ENCODE measurements around the gene SLC22A8.
"Not testable (repeated sequence)": the region's sequence is repeated elsewhere in the genome, so short reads cannot be mapped to it uniquely, and the experiment has no call there.

The SLC22A8 gene, protein sequence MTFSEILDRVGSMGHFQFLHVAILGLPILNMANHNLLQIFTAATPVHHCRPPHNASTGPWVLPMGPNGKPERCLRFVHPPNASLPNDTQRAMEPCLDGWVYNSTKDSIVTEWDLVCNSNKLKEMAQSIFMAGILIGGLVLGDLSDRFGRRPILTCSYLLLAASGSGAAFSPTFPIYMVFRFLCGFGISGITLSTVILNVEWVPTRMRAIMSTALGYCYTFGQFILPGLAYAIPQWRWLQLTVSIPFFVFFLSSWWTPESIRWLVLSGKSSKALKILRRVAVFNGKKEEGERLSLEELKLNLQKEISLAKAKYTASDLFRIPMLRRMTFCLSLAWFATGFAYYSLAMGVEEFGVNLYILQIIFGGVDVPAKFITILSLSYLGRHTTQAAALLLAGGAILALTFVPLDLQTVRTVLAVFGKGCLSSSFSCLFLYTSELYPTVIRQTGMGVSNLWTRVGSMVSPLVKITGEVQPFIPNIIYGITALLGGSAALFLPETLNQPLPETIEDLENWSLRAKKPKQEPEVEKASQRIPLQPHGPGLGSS

DNA sequence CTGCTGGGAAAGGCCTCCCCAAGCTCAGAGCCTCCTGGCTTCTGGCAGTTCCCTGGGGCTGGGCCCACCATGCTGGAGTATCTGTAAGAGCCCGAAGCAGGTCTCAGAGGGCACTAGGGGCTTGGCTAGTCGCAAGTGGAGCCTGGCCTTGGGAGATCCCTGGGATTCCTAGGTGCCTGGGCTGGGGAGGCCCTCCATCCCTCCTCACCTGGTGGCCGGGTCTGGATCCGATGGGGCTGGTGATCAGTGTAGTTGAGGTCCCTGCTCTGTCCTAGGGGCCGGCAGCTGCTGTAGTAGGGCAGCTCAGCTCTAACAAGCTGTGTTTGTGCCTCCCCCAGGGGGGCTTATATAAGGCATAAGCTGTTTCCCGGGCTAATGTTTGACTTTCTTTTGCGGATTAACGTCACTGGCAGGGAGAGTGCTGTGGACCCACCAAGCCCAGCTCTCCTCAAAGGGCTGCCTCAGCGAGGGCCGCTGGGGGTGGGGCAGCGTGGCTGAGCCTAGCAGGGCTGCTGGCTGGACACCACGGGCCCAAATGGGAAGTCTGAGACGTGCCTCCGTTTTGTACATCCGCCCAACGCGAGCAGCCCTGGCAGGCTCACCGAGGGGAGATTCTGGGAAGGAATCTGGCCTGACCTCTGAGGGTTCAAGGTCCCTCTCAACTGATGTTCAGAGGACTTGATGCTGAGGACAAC lies at the start of gene SLC22A8:
SLC22A8 (minus strand) TSS at position 321 of the 695 bp plus-strand sequence. CDS start 883 bp downstream, outside the sequence.
- no peak for DNase-seq

DNA sequence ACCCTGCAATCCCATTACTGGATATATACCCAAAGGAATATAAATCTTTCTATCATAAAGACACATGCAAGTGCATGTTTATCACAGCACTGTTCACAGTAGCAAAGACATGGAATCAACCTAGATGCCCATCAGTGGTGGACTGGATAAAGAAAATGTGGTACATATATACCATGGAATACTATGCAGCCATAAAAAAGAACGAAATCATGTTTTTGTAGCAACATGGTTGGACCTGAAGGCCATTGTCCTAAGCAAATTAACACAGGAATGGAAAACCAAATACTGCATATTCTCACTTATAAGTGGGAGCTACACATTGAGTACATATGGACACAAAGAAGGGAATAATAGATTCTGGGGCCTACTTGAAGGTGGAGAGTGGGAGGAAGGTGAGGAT lies 30.6 kb upstream of the SLC22A8 start:
- DNase-seq = not testable (repeated sequence)

DNA sequence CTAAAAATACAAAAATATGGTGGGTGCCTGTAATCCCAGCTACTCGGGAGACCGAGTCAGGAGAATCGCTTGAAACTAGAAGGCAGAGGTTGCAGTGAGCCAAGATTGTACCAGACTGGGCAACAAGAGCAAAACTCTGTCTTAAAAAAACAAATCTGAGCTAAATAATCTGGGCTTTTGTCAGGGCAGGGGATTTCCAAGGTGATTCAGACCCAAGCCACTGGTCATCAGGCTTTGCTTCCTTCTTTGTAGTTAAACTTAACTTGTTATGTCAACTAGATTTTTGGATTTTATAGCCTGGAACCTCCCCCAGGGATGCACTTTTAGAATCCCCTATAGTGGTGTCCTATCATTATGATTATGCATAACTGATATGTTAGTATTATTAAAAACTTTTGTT lies 27.0 kb upstream of the SLC22A8 start:
- no peak for DNase-seq

DNA sequence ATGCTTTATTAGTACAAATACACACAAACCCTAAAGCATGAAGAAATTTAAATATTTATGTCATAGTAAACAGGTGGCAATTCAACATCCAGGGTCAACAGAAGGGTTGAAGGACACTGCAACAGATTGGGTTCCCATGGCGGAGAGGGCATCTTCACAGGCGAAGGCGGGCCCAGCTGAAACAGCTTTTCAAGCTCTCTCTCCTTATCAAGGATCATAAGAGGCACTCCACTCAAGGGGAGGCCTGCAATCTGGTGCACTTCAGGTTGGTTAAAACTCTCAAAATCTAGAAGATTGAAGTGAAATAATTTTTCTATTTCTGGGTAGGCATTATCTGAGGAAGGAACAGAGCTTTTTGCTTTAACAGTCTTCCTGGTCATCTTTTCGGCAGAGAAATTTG lies 16.8 kb upstream of the SLC22A8 start:
- DNase-seq = no peak

DNA sequence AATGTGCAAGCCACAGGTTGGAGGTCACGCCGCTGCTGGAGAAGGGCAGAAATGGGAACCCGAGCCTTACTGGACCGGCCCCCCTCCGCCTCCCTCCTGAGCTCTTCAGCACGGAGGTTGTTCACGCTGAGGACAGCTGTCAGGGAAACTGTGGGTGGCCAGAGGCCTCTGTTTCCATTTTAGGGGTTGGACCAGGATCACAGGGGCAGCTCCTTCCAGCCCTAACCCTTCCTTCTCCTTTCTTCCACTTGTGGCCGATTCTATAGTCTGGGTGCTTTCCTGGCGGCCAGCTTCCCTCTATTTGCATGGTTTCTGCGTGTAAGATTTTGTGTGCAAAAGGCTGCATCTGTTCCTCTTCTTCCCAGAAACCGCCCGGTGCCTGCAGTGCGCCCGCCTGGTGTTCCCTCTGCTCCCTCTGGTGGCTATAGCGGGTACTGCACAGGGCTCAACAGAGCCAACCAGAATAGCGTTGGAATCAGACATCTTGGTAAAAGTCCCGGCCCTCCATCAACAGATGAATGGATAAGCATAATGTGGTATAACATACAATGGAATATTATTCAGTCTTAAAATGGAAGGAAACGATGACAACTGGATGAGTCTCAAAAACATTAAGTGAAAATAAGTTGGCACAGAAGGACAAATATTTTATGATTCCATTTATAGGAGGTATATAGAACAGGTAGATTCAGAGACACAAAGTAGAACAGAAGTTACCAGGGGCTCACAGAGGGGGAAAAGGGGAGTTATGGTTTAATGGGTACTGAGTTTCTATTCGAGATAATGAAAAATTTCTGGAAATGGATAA lies 8.4 kb upstream of the SLC22A8 start:
- peak; percentile 99 for DNase-seq

DNA sequence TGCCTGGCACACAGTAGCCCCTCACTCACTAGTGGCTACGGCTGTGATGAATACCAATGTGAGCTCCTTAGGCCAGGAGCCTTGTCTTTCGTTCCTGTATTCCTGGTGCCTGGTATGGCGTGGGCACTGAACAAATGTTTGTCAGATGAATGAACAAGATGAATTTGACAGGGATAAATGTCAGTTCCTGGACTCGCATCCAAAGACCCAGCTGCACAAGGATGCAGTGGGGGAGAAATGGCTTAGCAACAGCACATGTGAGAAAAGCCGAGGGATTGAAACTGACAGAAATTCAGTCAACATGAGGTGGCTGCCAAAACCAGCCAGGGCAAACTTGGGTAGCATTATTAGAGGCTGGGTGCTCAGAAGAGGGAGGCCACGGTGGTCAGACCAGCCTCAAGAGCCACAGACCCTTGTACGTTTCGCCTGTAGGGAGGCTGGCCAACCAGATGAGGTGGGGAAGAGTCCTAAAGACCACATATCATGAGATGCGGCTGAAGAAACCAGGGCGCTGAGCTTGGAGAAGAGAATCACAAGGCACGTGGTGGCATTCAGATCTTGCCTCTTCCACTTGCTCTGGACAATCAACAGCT lies 7.7 kb upstream of the SLC22A8 start:
- DNase-seq = no peak

DNA sequence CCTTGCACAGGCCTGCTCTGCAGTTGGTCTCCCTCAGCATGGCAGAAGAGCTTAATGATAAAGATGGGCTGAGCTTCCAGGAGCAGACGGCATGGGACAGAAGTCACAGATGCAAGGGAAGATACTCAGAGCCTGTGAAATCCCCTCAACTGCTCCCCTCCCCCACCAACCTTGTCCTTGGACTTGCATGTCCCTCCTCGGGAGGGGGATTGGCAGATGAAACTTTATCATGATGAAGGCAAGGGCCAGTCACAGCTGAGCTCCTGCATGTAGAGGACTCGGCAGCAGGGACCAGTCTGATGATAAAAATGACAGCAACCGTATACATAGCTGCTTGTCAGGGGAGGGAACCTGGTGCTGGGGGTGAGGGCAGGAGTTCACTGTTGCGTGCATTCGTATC lies 6.8 kb upstream of the SLC22A8 start:
- DNase-seq = no peak

DNA sequence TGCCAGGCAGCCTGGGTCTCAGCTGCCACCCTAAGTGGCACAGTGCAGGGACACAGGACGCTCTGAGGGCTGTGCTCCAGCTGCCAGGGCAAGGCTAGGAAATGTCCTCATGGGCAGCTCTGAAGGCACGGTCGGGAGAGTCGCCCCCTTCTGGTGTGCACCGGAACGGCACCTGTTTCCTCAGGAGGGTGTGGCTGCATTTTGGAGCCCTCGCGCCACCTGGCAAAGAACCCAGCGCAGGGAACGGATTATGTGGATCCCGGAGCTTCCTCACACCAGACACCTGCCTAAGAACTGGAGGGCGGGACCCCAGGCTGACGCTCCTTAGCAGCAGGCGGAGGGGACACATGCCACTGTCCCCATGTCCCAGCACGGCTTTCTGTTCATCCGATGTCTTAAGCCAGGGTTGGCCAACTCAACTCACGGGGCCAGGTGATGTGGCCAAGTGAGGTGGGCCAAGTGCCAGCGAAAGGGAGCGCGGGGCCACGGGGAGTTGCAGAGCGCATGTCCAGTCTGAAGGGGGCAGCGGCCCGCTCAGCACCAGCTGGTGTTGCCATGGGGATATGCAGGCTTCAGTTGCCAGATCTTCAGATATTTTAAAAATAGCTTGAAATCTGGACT lies 5.1 kb upstream of the SLC22A8 start:
- DNase-seq = peak; percentile 81

DNA sequence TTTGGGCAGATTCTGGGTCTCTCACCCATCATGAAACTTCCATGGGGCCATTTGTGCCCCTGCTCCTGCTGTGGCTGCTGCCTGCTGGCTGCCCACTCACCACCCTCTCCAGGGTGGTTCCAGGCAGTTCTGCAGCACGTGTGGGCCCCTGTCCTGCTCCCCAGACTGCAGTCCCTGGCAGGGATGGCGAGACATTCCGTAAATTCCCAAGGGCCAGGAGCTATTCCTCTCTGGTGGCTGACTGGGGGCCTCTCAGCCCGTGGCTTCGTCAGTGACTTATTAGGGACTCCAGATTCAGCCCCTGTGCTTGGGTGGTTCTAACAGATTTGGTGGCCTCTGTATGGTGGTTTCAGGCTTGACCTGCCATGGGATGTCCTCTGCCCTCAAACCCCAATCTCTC lies 3.9 kb upstream of the SLC22A8 start:
- no peak for DNase-seq

DNA sequence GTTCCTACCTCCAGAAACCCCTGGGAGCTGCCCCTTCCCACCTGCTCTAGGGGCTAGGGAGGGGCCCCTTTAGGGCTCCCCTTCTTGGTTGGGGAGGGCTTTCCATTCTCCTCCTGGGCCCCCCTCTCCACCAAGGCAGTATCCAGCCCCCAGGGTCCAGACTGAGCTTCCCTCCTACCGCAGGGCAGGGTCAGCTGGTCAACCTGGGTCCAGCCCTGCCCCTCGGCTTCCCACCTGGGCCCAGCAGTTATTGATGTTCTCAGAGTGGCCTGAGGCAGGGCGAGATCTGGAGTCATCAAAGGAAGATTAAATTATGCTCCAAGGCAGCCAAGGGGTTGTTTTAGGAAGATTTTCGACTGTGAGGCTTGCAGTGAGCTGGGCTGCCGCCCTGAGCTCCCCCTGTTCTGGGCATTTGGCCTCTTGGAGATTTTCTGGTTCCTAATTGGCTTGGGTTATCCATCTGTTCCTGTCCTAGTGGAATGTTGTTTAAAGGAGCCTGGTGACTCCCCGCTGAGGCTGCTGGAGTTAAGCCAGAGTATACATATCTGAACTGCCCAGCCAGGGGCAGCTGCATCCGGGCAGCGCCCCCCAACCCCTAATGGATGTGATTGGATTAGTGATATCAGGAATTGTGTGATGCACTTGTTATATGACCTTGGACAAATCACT lies 1.8 kb upstream of the SLC22A8 start:
- DNase-seq = no peak

DNA sequence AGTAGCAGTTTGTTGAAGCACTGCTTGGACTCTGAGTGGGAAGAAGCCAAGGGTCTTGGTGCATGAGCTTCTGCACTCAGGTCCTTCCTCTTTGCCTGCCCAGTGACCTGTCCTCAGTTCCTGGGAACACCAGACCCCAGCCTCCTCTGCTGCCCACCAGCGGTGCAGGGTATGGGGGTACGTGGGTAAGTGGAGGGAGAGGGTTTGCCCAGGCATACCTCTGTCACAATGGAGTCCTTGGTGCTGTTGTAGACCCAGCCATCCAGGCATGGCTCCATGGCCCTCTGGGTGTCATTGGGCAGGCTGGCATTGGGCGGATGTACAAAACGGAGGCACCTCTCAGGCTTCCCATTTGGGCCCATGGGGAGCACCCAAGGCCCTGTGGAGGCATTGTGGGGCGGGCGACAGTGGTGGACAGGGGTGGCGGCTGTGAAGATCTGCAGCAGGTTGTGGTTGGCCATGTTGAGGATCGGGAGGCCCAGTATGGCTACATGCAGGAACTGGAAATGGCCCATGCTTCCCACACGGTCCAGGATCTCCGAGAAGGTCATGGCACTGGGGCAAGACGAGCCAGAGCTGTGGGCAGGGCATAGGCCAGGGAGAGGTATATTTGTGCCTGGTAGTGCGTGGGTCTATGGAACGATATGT lies 1.1 kb downstream of the SLC22A8 start:
- no peak for DNase-seq

DNA sequence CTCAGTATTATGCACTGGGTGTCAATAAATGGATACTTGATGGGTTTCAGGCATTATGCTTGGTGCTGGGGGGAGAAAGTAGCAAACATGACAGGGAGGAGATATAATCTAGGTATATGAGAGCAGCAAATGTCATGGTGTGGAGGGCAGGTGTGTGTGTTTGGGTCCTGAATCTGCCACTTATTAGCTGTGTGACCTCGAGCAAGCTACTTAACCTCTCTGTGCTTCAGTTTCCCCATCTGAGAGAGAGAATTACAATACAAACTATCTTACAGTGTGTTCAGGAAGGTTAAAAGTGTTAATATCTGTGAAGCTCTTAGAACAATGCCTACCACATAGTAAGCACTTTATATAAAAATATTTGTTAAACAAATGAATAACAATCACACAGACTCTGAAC lies 2.8 kb downstream of the SLC22A8 start:
- no peak for DNase-seq

DNA sequence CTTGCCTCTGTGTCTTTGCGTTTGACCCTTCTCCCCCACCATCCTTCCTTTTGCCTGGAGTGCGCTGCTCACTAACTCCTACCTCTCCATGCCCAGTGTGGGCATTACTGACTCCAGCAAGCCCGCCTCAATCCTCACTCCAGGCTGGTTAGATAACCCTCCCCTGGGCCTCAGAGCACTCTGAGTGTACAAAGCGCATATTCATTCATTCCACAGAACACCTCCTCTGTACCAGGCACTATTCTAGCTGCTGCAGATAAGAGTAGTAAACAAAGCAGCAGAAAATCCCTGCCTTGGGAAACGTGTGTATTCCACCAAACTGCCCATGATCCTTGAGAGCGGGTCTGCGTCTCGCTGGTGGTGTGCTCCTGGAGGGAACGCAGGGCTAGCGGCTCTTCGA lies 3.2 kb downstream of the SLC22A8 start:
- no peak for DNase-seq

DNA sequence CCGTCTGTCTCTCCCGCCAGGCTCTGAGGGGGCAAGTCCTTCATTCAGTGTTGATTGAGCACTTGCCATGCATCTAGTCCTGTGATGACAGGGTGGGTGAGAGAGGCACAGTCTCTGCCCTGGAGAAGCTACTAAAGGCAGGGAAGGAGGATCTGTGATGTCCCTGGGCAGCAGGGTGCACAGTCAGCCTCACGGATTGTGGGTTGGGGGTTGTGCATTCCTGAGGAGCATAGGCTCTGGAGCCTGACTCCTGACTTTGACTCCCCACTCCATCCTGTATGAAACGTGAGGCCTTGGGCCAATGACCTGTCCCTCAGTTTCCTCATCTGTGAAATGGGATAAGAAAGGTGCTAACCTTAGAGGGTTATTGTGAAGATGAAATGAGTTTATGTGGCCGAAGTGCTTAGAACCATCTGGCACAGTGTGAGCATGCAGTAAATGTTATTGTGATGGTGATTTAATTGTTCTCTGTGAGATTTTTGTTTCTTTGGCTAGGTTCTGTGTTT lies 4.7 kb downstream of the SLC22A8 start:
- no peak for DNase-seq

DNA sequence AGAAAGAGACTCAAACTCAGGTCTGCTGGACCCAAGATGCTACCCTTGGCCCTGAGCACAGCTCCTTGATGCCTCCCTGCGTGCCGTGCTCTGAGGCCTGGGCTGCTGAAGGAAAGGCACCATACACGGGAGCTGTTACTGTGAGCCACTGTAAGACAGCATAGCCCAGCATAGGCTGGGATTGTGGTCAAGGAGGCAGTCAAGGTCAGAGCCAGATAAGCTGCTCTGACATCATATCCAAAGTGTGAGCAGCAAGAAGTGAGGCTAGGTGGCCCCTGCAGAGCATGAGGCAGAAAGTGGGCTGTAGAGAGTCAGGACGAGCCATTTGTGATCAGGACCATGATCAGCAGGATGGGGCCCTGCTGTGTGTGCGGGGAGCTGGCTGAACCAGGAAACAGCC lies 7.7 kb downstream of the SLC22A8 start:
- DNase-seq = no peak

DNA sequence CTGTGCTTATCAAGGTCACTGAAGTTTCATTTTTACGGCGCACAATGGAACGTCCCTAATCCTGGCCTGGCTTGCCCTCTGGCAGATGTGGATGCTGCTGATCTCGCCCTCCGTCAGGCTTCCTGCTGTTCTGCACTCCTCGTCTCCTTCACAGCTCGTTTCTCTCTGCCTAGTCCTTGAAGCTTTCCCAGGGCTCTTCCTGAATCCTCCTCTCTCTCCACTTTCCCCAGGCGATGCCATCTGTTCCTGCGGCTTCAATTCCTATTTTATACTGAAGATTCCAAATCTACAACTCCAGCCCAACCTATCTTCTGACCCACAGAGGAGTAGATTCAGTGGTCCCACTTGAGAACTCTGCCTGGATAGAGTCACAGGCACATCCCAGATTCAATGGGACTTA lies 14.2 kb downstream of the SLC22A8 start:
- no peak for DNase-seq

DNA sequence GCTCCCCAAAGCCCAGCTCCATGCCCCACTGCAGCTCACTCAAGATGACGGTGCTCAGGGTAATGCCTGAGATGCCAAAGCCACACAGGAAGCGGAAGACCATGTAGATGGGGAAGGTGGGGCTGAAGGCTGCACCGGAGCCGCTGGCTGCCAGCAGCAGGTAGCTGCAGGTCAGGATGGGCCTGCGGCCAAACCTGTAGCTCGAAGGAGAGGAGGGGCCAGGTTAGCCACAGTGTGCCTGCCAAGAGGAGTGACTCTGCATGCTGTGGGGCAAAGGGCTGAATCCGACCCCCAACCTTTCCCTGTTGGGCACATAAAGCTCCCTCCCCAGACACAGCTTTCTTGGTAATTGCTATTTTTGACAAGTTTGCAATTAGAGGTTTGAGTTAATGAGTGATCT lies 16.0 kb downstream of the SLC22A8 start:
- DNase-seq = no peak

DNA sequence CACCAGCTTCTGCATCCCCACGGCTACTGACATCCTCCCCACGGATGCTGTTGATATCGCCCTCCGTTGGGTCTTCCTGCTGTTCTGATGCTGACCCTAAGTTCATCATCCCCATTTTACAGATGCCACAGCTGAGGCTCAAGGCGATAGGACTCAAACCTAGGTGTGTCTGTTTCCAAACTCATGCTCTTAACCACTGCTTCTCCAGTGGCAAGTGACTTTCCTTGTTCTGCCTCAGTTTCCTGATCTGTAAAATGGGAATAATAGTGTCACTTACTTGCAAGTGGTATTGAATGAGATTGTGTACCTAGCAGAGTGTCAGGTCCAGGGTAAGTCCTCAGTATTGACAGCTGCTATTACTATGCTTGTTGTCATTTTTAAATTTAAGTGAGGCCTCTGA lies 16.5 kb downstream of the SLC22A8 start:
- DNase-seq = no peak

DNA sequence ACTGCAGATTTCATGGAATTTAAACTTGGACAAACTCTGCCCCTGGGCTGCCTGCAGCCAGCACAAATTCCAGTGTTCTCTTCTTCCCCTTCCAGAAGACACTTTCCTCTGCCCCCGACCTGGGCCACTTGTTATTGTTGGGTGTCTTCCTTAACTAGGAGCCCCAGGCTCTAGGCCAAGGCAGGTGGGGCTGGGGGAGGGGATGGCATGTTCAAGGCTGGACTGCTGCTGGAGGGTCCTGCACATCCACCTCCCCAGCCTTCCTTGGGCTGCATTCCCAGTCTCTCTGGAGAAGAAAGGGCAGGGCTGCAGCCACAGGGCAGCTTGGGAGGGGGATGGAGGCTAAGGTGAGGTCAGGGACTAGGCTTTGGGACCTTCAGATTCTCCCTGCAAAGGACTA lies 19.4 kb downstream of the SLC22A8 start:
- no peak for DNase-seq

DNA sequence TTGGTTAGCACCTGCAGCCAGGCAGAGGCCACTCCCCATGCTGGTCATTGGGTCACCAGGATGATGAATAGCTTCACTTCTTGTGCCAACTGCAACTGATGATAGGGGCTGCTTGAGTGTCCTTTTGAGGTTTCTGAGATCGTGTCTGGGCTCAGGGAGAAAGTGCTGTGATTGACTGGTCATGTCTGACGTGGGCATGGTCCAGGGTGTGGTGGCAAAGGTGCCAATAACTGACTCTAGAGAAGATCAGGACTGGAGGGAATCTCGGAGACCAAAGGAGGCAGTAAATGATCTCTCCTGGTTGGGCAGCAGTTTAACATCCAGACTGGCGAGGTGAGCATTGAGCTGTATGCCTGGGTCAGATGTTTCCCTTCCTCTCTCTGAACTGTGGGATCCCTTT lies 20.9 kb downstream of the SLC22A8 start:
- DNase-seq = no peak

DNA sequence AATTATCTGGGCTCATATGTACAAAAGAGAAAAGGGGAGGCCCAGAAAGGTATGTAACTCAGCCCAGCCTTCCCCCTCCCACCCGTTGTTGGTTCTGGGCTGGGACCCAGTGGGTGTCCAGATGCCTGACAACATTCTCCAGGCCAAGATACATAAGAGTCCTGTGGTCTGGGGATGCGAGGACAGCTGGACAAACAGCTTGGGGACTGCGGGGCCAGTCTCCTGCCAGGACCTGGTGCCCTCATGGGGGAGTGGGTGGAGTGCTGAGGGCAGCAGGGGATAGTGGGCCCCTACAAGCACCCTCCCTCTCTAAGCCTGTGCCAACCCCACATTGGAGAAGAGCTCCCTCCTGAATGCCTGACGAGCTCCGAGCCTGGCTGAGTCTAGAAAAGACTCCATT lies 27.4 kb downstream of the SLC22A8 start:
- no peak for DNase-seq

Data from activated CD8-positive, alpha-beta memory T cell treated with anti-CD3 and anti-CD28 coated beads, Interleukin-2, amount 50 U/mL, for 48 hours (primary cell).